Type B pancreatic cell (in vitro differentiated cells): ENCODE results near the gene DPH1. TPM values are rescaled to one million over a fixed set of nuclear protein-coding genes. Genes with fewer than 3 reads are reported as not detected.

ENCODE experiments used
- DNase-seq: peaks from one replicate; pipeline ENCODE4 v3.0.0; 2021; ENCODE audit warnings: mixed read lengths; ENCODE audit not compliant: unreplicated experiment; ENCODE audit errors: extremely low spot score
- H3K27ac Mint-ChIP-seq: 2 replicates; pipeline ENCODE4 v1.8.0; 2021; ENCODE audit warnings: mild to moderate bottlenecking, mixed read lengths
- H3K27me3 Mint-ChIP-seq: 2 replicates; pipeline ENCODE4 v1.8.0; 2021; ENCODE audit warnings: mixed read lengths
- H3K36me3 Mint-ChIP-seq: 2 replicates; pipeline ENCODE4 v1.8.0; 2021; ENCODE audit warnings: mixed read lengths
- H3K4me1 Mint-ChIP-seq: one replicate; pipeline ENCODE4 v1.8.0; 2021; ENCODE audit warnings: mixed read lengths; ENCODE audit not compliant: unreplicated experiment
- H3K4me3 Mint-ChIP-seq: 2 replicates; pipeline ENCODE4 v1.8.0; 2021; ENCODE audit warnings: mild to moderate bottlenecking, mixed read lengths
- H3K9me3 Mint-ChIP-seq: 2 replicates; pipeline ENCODE4 v1.8.0; 2021; ENCODE audit warnings: mixed read lengths
- CTCF ChIP-seq: fragments of 200-600 bp; sonication (generic); conservative IDR thresholded peaks from 2 replicates; pipeline ENCODE4 v1.5.0; 2021; ENCODE audit warnings: antibody characterized with exemption, mild to moderate bottlenecking
- total RNA-seq: library from RNA; stranded (reverse); gene quantifications from 2 replicates; pipeline ENCODE4 v1.2.1, GENCODE V29; 2021; ENCODE audit warnings: low replicate concordance

DPH1 gene
- total RNA-seq, 1 donor from 2014 or later, result 57.1 TPM

- peaks cover 44% of the 10 kb centered on the region for H3K4me1 Mint-ChIP-seq
- peaks cover 12% of the 10 kb centered on the region for H3K36me3 Mint-ChIP-seq
- DNase-seq, result no peak
- TF ChIP-seq CTCF, result no peak
- no peak overlapping the region for H3K27ac Mint-ChIP-seq
- H3K27me3 Mint-ChIP-seq, result no peaks in the 10 kb centered on the region
- no peak overlapping the region for H3K4me3 Mint-ChIP-seq
- no peaks in the 10 kb centered on the region for H3K9me3 Mint-ChIP-seq
Observed at GRCh38 chr17:2070241-2071023, 40.5 kb downstream of the DPH1 start.

GRCh38 chr17:2071024-2071385, 41.1 kb downstream of the DPH1 start:
- H3K36me3 Mint-ChIP-seq, result peaks cover 12% of the 10 kb centered on the region
- no peaks in the 10 kb centered on the region for H3K27me3 Mint-ChIP-seq
- TF ChIP-seq CTCF, result no peak
- peaks cover 48% of the 10 kb centered on the region for H3K4me1 Mint-ChIP-seq
- H3K27ac Mint-ChIP-seq, result no peak overlapping the region
- no peak for DNase-seq
- no peak overlapping the region for H3K4me3 Mint-ChIP-seq
- no peaks in the 10 kb centered on the region for H3K9me3 Mint-ChIP-seq

- no peak overlapping the region for H3K27ac Mint-ChIP-seq
- DNase-seq, result no peak
- no peak for TF ChIP-seq CTCF
- no peaks in the 10 kb centered on the region for H3K27me3 Mint-ChIP-seq
- peaks cover 11% of the 10 kb centered on the region for H3K36me3 Mint-ChIP-seq
- no peaks in the 10 kb centered on the region for H3K9me3 Mint-ChIP-seq
- peaks cover 54% of the 10 kb centered on the region for H3K4me1 Mint-ChIP-seq
- H3K4me3 Mint-ChIP-seq, result no peak overlapping the region
Observed at GRCh38 chr17:2071455-2072281, 41.7 kb downstream of the DPH1 start.

GRCh38 chr17:2074919-2075318, 45.0 kb downstream of the DPH1 start:
- Mint-ChIP-seq H3K4me3 (no peak overlapping the region), H3K27me3 (no peaks in the 10 kb centered on the region), H3K4me1 (peaks cover 49% of the 10 kb centered on the region), H3K27ac (peak overlapping the region; percentile 85), H3K36me3 (peaks cover 27% of the 10 kb centered on the region), H3K9me3 (no peaks in the 10 kb centered on the region)
- TF ChIP-seq CTCF, result no peak
- DNase-seq, result no peak

GRCh38 chr17:2075336-2076086, 45.6 kb downstream of the DPH1 start:
- H3K4me3 Mint-ChIP-seq, result peak overlapping the region; percentile 56
- H3K9me3 Mint-ChIP-seq, result no peaks in the 10 kb centered on the region
- peaks cover 27% of the 10 kb centered on the region for H3K36me3 Mint-ChIP-seq
- H3K27me3 Mint-ChIP-seq, result no peaks in the 10 kb centered on the region
- no peak for DNase-seq
- peak; percentile 16 for TF ChIP-seq CTCF
- peaks cover 46% of the 10 kb centered on the region for H3K4me1 Mint-ChIP-seq
- H3K27ac Mint-ChIP-seq, result peak overlapping the region; percentile 85
